HG02678 (cell line): Measurements from ENCODE around the gene PCDH9.

Experiments used
- ATAC-seq: cut with Tn5 transposase; IDR thresholded peaks from one replicate; pipeline ENCODE4 v1.9.1; 2021; ENCODE audit warnings: mild to moderate bottlenecking, moderate library complexity; ENCODE audit not compliant: unreplicated experiment

The PCDH9 gene

GRCh38 chr13:66556306-66556705 is 673.8 kb downstream of the PCDH9 start:
- ATAC-seq: no peak

- no peak for ATAC-seq
These were observed 676.7 kb downstream of the PCDH9 start for GRCh38 chr13:66553391-66553790.

- no peak for ATAC-seq
These were observed 679.0 kb downstream of the PCDH9 start for GRCh38 chr13:66551128-66551527.

GRCh38 chr13:66547685-66548084 is 682.5 kb downstream of the PCDH9 start:
- no peak for ATAC-seq

- no peak for ATAC-seq
These were observed 683.4 kb downstream of the PCDH9 start for GRCh38 chr13:66546534-66547379.

- ATAC-seq: no peak
These were observed 686.4 kb downstream of the PCDH9 start for GRCh38 chr13:66543780-66544179.

DNA sequence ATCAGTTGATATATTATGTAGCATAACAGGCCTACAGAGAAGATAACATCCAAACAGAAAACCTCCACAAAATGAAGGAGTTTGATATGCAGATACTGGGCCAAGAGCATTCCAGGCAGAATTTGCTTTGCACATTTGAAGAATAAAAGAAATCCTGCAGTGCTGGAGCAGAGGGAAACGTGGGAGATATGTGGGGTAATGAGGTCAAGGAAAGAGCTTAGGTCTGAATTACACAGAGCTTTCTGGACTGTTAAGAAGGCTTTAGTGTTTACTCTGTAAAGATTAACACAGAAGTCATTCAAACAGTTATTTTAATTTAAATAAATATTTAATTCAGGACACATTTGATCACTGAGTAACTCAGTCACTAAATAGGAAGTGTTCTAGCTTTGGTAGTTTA is 692.7 kb downstream of the PCDH9 start:
- no peak for ATAC-seq

DNA sequence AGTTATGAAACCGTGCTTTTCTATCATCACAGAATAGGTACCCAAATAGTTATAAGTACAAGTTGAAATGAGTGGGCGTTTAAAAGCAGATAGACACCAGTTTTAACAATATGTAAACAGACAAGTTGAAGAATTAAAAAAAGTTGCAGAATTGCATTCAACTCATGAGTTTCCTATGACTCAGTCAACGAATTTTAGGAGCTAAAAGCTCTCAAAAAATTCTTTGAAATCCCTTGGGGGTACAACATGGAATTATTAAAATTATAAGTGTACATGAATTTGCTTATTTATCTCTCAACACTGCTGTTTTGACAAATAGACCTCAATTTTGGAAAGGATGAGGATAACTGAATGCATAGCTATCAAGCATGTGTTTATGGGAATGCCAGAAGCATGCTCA is 693.4 kb downstream of the PCDH9 start:
- no peak for ATAC-seq

- ATAC-seq: no peak
These were observed 695.6 kb downstream of the PCDH9 start for GRCh38 chr13:66534561-66534960.

GRCh38 chr13:66532845-66533244 is 697.3 kb downstream of the PCDH9 start:
- no peak for ATAC-seq

DNA sequence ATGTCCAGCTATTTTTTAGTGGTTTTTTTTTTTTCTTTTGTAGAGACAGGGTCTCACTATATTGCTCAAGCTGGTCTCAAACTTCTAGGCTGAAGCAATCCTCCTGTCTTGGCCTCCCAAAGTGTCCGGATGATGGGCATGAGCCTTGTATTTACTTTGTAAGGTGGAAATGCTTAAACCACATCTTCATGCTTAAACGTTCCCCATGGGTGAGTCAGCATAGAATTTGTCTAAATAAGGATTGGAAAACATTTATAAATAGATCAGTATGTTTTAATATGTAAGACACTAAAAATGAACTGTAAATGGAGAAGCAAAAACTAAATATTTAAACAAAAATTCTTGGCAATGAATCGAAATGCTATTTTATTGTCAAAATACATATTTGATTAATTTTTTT is 698.0 kb downstream of the PCDH9 start:
- ATAC-seq: no peak

GRCh38 chr13:66530686-66531085 is 699.5 kb downstream of the PCDH9 start:
- ATAC-seq: no peak

DNA sequence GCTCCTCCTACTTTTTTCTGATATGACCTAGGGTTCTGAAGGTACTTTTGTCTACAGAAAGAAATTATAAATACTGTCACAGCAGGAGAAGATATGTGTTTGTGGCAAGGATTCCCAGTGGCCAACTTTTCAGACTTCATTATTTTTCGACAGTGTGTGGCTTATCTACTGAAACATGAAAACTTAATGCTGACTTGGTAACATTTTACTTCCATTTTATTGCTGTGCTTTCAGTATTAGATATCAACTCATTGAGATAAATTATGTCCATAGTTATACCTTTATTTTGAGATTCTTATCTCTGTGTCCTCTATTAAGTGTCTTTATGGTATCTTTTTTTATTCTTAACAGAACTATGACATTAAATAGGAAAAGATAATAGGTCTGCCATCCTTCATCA is 700.0 kb downstream of the PCDH9 start:
- no peak for ATAC-seq

DNA sequence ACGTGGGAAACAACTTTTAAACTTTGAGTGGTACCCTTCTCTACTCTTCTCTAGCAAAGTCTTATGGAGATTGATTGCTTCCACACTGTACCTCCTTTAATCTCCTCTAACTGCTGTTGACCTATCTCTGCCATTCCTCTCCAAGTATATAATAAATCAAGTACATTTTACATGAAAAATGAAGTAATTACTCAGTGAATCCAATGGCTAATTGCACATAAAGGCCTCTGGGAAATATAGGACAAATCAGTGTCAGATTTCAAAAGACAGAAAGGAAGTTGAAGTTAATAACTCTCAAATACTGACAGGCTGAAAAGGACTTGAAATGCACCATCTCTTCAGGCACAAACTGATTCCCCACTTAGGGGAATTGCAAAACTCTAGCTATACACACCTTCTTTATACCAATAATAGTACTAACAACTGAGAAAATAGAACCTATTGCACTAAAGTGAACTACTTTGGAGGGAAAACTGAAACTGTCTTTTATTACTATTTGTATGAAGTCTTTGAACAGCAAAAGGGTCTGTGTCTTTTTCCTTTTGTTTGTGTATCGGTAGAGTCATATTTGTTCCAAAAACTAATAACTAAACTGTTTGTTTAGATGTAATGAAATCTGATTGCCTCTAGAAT is 701.1 kb downstream of the PCDH9 start:
- ATAC-seq: no peak

GRCh38 chr13:66528180-66528579 is 702.0 kb downstream of the PCDH9 start:
- ATAC-seq: no peak

DNA sequence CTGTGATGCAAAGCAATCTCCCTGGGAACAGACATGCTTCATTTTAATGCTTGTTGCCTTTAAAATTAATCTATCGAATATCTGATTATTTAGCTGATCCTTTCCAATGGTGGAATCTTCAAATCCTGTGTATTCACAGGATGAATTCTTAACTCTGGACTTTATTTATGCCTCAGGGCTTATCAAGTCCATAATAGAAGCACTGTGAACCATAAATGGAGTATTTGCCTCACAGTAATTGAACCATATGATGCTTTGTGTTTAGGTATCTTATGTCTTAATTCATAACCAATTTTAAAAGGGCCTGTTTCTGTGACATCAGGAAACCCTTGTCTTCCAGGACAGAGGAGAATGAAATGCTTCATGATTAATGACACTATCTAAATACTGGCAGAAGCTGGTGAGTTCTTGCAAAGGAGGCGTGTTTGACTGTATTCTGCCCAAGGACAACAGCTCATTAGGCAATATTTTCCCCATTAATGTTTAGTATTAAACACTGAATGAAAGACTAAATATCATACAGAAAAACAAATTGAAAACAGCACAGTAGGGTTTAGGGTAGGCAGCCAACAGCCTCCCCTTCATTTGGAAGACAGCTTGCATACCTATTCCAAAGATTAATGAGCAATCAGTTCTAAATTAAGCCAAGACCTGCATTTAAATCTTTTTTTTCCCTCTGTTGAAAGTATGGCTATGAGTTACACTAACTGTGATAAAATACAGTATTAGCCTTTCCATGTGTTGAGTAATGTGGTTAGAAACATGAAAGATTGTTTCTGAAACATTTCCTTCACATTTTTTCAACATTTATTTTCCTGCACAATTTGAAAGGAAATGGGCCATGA is 709.4 kb downstream of the PCDH9 start:
- no peak for ATAC-seq

DNA sequence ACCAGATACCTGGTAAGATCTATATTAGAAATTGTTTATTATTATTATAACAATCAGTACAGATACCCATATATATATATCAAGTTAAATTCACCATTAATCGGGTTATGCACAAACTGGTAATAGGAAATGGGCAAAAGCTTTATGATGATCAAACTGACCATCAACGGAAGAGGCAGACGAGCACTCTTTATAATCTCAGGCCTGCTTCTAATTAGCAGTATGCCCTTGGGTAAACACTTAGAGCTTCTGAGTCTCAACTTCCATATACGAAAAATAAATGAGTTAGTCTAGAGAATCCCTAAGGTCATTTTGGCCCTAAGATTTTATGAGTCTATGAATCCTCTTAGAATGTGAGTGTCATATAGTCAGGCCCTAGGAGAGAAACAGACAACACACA is 710.9 kb downstream of the PCDH9 start:
- no peak for ATAC-seq

GRCh38 chr13:66518068-66518467 is 712.1 kb downstream of the PCDH9 start:
- no peak for ATAC-seq

GRCh38 chr13:66513728-66514127 is 716.4 kb downstream of the PCDH9 start:
- no peak for ATAC-seq

GRCh38 chr13:66509175-66509574 is 721.0 kb downstream of the PCDH9 start:
- ATAC-seq: no peak

DNA sequence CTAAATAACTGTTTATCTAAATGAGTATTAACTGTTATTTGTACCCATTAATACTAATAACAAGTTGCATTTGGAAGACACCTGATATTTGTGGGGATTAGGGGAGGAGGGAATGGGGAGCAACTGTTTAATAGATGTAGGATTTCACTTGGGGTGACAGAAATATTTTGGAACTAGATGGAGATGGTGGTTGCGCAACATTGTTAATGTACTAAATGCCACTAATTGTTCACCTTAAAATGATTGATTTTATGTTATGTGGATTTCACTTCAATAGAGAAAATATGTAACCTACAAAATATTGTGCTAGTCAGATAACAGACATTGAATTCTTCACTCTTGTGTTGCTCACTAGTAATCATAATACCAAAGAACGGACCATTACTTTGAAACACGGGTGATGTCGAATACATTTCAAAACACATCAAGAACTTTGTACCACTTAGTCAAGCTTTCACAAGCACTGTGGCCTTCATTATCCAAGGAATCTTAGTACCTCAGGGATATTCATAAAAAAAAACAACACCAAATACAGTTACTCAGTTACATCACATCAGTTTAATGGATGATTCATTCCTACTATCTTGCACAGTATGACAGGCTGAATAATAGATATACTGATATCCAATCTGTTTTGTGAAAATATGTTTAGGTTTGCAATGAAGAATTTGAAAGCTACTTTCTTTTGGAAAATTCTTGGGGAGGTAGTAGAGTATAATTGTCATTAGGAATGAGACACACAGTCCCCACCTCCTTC is 721.8 kb downstream of the PCDH9 start:
- ATAC-seq: no peak
